Stimulated activated CD4-positive, alpha-beta T cell treated with anti-CD3 and anti-CD28 coated beads, Interleukin-15, amount 100 ng/mL, for 24 hours (primary cell): ENCODE measurements around the gene ALG14.
"Not testable (repeated sequence)": the region's sequence is repeated elsewhere in the genome, so short reads cannot be mapped to it uniquely, and the experiment has no call there.

ENCODE experiments used
- DNase-seq: peaks from one replicate; pipeline ENCODE4 v3.0.0-alpha.2; 2020

Gene ALG14

GRCh38 chr1:95005584-95005983, 67.2 kb downstream of the ALG14 start:
- DNase-seq: no peak

GRCh38 chr1:95004013-95004412, 68.7 kb downstream of the ALG14 start:
- DNase-seq: no peak

DNA sequence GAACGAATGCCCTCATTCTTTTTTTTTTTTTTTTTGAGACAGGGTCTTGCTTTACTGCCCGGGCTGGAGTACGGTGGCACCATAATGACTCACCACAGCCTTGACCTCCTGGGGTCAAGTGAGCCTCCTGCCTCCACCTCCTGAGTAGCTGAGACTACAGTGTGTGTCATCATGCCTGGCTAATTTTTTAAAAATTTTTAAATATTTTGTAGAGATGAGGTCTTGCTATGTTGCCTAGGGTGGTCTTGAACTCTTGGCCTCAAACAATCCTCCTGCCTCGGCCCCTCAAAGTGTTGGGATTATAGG, 69.4 kb downstream of the ALG14 start:
- no peak for DNase-seq

DNA sequence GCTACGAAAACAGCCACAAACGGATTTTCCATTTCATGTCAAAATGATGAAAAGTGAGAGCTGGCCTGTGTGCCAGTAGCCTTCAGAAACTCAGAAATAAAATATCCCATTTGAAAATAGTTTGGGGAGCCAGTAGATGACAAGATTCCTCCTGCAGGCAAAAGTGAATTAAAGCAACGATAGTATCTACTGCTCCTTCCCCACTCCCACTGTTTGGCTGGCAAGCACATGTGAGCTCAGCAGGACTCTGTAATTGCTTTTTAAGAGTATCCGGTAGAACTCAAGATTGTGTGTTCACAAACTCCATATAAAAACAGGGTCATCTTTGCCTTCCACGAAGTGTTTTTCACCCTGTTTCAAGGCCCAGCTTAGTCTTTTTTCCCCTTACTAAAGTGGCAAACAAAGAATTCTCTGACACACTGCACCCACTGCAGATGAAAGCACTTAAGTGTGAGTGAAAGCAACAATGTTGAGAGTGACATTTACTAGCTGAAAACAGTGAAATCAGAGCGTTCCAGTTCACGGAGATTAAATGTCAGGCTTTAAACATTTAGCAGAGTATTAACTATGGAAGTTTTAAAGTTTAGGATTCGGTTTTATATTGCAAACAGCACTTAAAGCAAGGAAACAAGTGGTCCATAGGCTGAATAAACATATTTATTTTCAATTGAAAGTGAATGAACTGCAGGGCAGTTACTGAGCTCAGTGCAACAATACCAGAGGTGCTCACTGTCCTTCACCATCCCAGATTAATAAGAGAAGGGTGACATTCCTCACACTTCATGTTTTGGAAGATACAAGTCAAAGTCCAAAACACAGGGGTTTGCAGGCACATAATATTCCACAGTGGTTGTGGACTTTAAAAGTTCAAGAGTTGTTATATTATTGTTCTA, 70.0 kb downstream of the ALG14 start:
- DNase-seq: no peak

- no peak for DNase-seq
Measured at GRCh38 chr1:95002164-95002539, 70.6 kb downstream of the ALG14 start.

GRCh38 chr1:94999456-95000131, 73.2 kb downstream of the ALG14 start:
- no peak for DNase-seq

GRCh38 chr1:94998748-94999147, 74.0 kb downstream of the ALG14 start:
- DNase-seq: no peak

- DNase-seq: no peak
Measured at GRCh38 chr1:94998114-94998513, 74.6 kb downstream of the ALG14 start.

DNA sequence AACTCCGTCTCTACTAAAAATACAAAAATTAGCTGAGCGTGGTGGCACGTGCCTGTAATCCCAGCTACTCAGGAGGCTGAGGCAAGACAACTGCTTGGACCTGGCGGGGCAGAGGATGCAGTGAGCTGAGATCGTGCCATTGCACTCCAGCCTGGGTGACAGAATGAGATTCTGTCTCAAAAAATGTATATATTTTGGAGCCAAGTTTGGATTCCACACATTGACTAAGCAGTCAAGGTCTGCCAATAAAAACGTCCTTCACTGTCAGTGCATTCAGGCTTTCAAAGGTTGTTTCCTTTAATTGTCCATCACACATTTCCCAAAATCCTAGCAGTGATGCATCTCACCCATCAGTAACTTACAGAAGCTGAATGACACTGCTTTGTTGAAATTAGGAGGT, 77.2 kb downstream of the ALG14 start:
- DNase-seq: not testable (repeated sequence)

GRCh38 chr1:94994805-94995204, 77.9 kb downstream of the ALG14 start:
- no peak for DNase-seq

GRCh38 chr1:94993931-94994645, 78.7 kb downstream of the ALG14 start:
- no peak for DNase-seq

DNA sequence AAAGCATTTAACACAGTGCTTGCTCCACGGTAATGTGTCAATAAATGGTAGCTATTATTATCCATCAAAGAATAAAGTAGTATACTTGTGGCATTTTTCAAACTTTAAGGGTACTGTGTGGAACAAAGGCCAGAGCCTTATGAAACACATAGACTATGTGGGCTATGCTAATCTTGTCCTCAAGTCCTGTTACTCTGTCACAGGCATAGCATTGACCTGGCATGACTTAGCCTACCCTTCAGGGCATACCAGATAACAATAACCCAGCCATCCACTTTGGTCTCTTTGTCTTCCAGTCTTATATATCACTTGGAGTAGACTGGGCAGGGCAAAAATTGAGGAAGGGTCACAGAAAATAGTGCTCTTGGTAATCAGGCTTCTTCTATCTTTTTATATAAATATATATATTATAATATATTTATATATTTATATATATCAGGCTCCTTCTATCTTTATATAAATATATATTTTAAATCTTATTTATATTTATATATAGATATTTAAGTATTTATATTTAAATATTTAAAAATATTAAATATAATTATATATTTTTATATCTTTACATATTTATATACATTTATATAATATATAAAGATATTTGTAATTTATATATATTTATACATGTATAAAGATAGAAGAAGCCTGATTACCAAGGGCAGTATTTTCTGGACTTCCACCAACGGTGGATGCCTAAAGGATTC, 79.7 kb downstream of the ALG14 start:
- no peak for DNase-seq

DNA sequence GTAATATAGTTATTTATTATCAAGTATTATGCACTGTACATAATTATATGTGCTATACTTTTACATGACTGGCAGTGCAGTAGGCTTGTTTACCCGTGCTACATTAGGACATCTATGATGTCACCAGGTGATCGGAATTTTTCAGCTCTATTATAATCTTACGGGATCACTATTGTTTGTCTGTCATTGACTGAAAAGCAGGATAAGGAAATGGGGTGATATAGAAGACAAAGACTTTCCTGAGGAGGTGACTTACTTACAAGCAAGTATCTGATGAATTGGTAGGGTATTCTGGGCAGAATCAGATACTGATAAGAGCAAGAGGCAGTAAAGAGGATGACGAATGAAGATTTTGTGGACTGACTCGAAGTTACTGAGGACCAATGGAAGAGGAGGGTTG, 80.6 kb downstream of the ALG14 start:
- no peak for DNase-seq

GRCh38 chr1:94989911-94990473, 82.8 kb downstream of the ALG14 start:
- no peak for DNase-seq

GRCh38 chr1:94989398-94989797, 83.4 kb downstream of the ALG14 start:
- no peak for DNase-seq

- DNase-seq: no peak
Measured at GRCh38 chr1:94988356-94988755, 84.4 kb downstream of the ALG14 start.

DNA sequence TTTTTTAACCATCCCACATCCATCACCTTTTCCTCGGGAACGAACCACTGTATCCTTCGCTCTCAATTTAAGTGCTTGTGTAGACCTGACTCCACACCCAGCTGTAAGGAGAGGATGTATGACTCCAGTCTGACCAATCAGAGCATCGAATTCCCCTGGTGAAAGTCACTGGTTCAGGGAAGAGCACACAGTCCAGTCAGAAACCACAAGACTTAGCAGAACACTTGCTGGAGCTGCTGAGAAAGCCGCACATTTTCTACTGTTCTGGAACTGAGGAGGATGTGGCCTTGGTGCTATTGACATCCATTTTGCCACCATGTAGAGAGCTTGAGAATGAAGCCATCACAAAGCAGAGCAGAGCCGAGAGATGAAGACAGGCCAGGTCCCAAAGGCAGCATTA, 86.0 kb downstream of the ALG14 start:
- DNase-seq: no peak

DNA sequence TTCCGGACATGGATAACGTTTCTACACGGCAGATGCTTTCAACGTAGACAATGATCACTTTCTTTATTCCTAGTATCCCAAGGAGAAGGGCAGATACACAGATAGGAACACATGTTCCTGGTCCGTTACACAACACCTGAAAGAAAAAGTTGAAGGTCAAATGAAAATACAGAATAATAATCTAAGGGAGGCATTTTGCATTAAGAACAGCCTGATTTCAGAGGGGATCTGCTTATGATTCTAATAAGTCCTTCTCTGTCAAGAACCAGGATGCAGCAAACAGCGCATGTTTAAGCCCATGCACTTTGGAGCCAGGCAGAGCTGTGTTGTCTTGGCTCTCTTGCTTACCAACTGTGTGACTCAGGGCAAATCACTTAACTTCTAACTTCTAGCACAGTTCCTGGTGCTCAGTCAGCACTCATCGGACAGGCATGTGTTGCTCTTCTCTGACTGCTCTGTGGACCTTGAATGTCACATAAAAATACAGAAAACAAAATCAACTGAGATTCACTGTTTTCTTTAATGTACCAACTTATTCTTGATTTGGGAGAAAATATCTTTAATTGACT, 89.5 kb downstream of the ALG14 start:
- DNase-seq: no peak

DNA sequence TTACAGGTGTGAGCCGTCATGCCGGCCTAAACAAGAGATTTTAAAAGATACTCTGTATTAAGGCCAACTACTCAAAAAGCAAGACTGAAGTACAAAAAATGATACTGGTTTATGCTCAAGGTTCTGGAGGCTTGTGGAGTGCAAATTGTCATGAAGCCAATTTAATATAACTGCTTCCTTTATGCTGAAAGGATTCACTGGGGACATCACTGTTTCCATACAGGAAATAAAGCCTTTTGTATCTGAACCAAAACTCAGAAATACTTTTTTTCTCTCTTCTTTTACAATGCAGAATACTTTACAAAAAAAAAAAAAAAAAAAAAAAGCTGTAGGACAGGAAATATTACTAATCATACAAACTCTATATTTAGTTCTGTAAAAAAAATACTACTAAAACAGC, 90.4 kb downstream of the ALG14 start:
- no peak for DNase-seq

GRCh38 chr1:94981575-94981973, 91.2 kb downstream of the ALG14 start:
- DNase-seq: no peak

DNA sequence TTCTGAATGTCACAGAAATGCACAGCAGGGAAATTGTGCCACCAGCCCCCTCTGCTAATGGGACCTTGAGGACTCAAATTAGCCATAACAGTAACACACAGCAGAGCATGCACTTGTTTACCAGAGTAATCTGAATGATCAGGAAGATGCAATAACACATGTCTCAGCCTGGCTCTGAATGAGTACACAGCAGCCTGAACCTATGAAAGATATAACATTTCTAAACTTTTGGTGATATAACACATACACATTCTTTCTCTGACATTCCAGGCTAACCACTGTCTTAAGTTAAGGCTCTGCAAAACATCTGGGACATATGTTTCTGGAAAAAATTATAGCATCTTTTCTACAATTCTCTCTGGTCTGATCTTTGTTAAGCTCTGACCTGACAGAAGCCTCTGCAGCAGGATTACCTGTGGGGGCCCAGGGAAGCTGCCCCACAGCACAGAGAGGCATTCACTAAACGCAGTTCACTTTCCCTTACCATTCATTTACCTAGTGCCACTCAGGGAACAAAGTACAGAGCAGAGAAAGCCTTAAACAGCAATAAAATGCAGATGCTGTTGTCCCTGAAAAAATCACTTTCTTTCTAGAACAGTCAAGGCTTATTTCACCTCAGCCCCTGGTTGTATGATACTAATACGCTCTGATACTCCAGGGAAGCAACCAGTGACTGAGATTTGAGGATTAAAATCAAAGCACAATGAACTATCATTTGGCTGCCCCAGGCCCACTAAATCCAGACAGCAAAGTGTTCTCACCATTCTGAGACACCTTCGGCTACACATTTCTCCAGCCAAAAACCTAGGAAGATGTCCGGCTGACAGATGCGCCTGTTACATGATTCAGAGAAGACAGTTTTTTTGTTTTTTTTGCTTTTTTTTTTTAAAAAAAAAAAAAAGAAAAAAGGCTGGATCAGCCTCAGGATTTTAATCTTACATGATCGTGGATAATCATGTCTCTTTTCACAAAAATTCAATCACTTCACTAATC, 91.9 kb downstream of the ALG14 start:
- no peak for DNase-seq
